GM21737 (cell line): Measurements from ENCODE around the gene C2orf92.

Experiments used
- ATAC-seq: cut with Tn5 transposase; IDR thresholded peaks from one replicate; pipeline ENCODE4 v1.9.1; 2021; ENCODE audit warnings: mild to moderate bottlenecking, moderate library complexity; ENCODE audit not compliant: unreplicated experiment

Gene C2orf92

DNA sequence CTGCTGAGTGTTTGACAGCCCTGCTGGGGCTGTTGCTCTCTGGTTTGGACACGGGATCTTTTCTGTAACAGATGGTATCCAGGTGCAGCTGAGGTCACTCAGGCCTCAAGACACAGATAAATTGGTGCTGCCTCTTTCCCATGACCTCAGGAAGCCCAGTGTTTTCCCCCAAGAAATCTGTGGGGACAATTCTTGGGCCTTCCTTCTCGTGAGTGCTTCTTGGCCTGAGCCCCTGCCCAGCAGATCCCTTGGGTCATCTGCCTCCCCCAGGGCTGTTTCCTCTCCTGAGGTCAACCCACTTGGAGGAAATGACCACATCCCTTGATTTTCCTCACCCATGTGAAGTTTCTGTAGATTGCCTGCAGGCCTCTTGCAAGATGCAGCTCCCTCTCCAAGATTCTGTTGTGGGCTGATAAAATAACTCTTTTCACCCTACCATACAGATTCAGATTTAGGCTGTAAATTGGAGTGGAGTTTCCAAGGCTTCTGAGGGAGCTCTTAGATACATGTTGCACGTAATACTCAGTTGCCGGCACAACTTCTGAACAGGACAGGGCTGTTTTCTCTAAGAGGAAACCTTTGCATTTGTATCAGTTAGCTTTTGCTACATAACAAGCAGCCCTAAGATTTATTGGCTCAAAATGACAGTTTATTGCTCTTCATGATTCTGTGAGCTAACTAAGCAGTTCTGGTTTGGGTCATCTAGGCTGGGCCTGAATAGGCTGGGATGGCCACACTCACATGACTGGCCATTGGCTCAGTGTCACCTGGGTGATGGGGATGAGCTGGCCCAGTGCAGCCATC is 57.0 kb downstream of the C2orf92 start:
- no peak for ATAC-seq

DNA sequence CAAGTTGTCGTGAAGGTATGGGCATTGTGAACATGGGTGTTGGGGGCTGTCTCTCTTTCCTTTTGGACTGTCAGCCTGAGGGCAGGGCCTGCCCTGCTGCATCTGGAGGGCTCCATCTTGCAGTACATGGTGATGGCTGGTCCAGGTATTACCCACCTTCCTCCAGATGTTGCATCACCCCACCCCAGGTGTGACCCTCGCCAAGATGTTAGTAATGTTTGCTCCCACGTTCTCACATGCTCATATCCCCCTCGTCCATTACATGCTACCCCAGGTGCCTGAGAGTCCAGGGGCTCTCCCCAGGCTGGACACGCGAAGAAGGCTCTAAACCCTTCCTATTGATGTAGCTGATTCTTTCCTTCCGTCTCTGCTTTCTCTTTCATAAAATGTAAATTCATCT is 57.8 kb downstream of the C2orf92 start:
- no peak for ATAC-seq

DNA sequence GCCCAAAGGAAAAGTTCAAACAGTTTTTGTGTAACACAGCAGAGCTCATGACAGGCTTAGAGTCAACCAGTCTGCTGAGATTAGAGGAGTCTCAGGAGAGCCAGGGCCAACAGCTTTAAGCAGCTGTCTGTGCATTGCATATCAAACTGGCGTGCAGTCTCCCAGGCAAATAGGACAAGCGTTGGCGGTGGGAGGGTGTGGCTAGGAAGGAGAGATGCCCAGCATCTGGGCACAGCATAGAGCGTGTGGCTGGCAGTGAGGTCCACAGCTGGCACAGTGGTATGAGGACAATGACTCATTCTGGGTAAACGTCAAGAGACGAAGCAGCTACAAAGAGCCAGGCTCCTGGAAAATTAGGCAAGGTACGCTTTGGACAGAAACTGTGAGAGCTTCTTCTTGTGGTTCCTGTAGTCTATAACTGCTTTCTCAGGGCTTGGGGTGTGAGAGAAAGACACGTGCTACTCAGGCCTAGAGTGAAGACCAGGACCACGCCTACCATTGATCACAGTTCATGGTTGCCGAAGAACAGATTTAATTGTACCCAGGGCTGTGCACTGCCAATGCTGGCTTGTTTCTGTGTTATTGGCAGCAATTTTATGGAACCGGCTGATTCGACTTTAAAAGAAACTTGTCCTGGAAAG is 58.7 kb downstream of the C2orf92 start:
- no peak for ATAC-seq

DNA sequence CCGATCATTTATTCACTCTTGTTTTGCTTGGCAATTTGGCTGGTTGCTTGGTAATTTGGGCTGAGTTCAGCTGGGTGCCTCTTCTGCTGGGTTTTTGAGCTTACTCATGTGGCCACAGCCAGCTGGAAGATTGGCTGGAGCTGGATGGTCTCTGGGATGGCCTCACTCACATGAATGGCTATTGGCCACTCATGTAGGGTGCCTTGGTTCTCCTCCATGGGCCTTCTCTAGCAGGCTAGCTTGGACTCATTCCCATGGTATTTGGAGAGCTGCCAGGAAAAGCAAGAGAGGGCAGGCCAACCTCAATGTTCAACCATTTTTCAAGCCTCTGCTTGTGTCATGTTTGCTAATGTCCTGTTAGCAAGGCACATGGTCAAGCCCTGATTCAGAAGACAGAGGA is 60.7 kb downstream of the C2orf92 start:
- no peak for ATAC-seq

DNA sequence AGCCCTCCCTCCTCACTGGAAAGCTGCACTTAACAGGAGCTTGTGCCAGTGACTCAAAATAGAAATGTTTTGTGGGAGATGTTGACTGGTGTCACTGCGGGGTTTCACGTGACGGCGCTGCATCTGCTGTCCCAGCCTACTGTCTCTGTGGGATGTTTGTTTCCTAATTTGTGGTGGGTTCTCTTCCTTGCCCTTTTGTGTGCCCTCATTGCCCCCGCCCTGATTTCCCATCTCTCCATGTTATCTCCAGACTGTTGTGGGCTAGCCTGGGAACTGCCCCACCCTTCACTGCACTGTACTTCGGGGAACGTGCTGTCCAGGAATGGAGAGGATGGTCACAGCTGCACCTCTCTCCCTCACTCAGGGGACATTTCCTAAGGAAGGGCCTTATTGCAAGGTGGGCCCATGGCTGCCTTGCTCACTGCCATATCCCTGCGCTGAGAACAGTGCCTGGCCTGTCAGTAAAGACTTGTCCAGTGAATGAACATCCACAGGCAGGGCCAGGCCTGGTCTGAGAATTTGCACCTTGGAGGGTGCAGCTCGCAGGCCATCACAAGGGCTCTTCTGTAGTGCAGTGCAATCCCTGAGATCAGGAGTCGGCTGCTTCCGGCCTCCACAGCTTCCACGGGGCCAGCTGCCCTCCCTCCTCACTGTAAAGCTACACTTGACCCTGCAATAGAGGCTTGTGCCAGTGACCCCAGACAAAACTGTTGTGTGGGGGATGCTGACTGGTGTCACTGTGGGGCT is 61.9 kb downstream of the C2orf92 start:
- ATAC-seq = no peak

DNA sequence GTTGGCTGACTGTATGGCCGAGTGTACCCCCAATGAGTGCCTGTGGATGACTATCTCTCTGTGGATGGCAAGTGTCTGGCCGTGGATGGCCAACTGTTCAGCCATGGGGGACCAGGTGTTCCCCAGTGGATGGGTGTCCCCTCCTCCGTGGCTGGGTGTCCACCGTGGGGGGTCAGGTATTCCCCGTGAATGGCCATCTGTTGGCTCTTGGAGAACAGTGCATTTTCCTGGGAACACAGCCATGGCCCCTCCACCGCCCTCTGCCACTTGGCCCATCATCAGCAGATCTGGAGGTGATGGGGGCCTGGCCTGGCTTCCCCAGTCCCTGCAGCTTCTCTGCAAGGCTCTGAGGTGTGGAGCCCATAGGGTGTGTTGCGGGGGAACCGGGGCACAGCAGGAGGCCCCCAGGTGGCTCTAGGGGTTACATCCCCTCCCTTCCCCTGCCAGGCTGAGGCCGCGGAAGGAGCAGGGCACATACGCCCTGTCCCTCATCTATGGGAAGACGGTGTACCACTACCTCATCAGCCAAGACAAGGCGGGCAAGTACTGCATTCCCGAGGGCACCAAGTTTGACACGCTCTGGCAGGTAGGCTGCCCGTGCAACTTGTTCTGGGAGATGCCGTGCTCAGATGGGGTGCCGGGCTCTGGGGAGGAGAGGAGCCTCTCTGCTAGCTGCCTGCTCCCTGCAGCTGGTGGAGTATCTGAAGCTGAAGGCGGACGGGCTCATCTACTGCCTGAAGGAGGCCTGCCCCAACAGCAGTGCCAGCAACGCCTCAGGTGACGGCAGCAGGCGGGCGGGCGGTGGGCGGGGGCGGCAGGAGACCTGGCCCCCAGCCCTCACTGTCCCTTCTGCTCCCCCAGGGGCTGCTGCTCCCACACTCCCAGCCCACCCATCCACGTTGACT is 63.2 kb downstream of the C2orf92 start:
- no peak for ATAC-seq

DNA sequence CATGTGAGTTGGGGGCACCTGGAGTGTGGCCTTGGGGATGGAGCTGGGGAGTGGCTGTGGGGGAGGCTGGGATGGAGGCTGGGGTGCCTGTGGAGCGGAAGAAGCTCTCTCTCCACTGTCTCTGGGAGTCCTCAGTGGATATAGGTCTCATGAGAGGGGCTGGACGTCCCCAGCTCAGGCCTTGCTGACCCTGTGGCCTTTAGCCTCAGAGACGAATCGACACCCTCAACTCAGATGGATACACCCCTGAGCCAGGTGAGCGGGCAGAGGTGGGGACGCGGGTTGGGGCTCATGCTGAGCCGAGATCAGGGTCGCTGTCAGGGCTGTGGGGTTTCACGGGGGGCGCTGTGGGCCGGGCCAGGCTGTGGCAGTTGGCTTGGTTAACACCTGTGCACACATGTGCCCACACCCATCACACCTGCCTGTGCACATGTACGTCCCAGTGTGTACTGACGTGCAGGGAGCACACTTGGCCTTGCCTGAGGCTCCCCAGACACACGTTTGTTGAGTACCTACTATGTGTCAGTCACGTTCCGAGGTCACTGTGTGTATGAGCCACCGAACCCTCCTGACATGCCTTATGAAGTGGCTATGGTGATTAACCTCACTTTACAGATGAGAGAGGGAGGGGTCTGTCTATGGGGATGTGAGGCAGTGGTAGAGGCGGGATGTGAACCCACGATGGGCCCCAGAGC is 64.0 kb downstream of the C2orf92 start:
- ATAC-seq = no peak

DNA sequence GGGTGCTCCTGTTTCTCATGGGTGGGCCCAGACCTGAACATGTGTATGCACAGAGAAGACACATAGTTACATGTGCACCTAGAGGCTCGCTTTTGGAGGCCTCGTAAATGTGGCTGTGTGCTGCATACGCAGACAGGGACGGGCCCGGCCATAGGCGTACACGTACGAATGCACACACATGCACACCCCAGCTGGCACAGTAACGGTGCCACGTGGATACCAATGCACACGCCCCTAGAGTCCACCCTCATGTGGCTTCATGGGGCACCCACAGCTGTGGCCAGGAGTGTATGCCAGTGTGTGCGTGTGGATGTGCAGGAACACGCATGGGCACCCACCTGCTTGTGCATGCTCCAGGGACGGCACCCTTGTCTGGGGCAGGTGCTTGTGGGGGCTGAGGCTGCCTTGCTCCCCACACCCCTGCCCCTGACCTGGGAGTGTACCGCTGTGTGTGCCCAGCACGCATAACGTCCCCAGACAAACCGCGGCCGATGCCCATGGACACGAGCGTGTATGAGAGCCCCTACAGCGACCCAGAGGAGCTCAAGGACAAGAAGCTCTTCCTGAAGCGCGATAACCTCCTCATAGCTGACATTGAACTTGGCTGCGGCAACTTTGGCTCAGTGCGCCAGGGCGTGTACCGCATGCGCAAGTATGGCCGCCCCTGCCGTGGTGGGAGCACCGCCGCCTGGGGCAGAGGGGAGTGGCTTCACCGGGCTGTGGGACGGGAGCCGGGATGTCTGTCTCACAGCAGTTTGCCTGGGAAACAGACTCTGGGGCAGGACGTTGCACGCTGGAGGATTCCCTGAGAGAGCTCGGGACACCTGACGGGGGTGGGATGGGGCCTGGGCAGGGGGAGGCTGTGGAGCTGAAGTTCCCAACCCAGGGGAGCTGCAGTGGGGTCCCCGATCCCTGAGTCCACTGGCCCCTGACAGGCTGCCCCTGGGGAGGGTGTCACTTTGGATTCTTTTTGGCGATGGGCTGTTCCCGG is 64.8 kb downstream of the C2orf92 start:
- no peak for ATAC-seq

DNA sequence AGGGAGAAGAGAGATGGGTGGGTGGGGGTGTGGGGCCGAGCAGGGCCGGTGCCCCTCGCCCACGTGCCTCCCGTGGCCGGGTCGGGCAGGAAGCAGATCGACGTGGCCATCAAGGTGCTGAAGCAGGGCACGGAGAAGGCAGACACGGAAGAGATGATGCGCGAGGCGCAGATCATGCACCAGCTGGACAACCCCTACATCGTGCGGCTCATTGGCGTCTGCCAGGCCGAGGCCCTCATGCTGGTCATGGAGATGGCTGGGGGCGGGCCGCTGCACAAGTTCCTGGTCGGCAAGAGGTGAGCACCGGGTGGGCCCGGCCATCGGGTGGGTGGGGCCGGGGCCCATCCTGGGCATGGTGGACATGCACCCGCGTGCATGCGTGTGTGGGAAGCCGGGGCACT is 65.6 kb downstream of the C2orf92 start:
- ATAC-seq = no peak

DNA sequence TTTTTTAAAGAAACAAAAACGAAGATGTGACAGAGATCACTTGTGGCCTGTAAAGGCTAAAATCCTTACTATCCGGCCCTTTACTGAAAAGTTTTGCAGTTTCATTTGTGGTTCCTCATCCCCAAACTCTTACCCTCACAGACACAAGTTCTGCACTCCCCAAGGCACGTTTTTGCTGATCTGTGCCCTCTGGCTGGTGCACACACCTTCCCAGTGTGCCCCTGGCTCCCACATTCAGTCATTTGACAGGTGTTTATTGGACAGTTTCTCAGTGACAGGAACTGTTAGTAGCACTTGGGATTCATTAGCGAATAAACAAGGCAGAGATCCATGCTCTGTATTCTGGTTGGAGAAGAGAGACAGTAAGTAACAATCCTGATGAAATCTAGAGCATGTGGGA is 66.7 kb downstream of the C2orf92 start:
- no peak for ATAC-seq

DNA sequence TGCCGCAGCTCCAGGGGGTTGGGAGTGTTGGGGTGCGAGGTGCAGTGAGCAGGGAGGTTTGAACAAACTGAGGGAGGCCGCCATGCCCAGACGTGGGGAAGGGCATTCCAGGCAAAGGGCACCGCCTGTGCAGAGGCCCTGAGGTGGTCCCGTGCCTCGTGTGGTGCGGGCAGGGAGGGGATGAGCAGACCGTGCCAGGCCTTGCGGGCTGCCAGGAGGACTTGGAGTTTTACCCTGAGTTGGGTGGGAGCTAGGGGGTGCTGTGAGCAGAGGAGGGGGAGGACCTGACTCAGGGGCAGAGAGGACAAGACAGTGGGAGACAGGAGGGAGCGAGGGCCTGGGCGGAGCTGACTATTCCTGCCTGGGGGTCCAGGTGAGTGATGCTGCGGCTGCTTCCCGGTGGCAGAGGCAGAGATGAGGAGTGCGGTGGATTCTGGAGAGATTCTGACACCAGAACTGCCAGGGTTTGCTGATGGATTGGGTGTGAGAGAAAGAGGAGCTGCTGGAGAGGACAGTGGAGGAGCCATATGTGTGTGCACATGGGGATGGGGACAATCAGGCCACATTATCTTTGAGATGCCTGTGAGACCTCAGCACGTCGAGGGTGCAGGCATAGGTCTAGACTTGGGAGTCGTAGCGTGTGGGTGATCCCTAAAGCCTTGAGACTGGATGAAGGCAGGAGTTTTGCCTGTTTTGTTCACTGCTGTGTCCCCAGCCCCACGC is 67.3 kb downstream of the C2orf92 start:
- no peak for ATAC-seq

DNA sequence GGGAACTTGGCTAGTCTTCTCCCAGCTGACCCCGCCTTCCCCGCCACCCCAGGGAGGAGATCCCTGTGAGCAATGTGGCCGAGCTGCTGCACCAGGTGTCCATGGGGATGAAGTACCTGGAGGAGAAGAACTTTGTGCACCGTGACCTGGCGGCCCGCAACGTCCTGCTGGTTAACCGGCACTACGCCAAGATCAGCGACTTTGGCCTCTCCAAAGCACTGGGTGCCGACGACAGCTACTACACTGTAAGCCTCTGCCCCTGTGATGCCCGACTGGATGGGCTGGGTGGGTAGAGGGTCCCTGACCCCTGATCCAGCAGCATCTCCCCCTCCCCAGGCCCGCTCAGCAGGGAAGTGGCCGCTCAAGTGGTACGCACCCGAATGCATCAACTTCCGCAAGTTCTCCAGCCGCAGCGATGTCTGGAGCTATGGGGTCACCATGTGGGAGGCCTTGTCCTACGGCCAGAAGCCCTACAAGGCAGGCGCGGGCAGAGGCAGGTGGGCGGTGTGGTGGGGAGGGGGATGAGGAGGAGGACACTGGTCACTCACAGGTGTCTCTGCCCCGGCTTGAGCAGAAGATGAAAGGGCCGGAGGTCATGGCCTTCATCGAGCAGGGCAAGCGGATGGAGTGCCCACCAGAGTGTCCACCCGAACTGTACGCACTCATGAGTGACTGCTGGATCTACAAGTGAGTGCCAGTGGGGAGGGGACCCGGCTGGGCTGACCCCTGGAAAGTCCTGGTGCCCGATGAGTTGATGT is 68.1 kb downstream of the C2orf92 start:
- ATAC-seq = no peak

DNA sequence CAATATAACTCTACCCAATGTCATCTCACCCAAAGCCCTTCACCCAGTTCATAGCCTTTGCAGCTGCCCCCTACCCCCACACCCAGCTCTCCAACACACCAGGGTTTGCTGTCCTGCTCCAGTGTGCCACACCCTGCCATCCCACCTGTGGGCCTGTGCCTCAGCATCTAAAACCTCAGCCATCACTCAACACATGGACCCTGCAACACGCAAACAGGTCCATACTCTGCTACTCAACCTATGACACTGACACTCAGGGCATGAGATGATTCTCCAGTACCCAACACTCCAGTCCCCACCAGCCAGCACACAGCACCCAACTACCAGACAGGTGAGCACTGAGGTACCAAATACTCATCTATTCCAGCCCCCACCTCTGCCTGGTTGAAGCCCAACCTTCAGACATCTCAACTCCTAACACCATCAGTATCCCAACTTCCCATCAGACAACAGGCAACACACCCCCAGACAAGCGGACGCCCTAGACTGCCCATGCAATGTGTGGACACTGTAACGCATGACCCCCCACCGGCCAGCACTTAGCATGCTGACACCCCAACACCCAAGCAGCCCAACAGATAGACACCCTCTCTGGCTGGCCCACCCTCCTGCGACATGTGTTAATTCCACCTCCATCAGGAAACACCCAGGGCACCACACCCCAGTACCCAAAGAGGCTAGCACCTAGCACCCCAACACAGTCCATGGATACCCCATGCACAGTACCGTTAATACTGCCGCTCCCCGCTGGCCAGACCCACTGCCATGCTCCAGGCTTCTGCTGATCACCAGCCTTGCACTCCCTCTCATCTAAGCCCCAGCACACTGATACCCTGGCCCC is 68.9 kb downstream of the C2orf92 start:
- ATAC-seq = no peak

DNA sequence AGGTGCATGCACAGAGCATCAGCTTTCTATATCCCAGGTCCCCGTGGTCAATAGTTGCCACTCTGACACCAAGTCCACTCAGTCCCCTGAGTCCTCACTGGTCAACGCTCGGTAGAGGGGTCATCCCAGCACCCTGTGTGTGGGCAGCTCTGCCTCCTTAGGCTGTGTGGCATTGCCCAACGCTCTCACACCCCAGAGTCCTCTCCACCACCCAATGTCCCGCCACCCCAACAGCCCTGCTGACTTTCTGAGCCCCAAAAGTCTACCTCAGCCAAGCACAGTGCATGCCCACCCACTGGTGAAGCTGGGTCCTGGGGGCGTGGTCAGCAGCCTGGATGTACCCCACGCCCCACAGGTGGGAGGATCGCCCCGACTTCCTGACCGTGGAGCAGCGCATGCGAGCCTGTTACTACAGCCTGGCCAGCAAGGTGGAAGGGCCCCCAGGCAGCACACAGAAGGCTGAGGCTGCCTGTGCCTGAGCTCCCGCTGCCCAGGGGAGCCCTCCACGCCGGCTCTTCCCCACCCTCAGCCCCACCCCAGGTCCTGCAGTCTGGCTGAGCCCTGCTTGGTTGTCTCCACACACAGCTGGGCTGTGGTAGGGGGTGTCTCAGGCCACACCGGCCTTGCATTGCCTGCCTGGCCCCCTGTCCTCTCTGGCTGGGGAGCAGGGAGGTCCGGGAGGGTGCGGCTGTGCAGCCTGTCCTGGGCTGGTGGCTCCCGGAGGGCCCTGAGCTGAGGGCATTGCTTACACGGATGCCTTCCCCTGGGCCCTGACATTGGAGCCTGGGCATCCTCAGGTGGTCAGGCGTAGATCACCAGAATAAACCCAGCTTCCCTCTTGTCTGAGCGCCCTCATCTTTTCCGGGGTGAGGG is 69.7 kb downstream of the C2orf92 start:
- ATAC-seq = no peak

DNA sequence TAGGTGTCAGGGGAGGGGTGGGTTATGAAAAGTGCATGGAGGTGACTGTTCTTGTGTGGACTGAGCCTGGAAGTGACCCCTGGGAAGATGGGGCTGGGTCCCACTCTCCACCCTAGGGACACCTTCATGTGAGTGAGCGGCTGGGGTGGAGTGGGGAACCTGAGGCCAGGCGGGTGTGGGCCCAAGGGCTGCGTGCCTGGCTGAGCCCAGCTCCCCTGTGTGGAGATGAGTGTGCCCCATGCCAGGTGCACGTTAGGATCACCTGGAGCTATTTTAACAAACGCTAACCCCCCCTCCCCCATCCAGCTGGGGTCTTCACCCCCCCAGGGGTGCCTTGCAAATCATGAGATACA is 70.4 kb downstream of the C2orf92 start:
- ATAC-seq = no peak

DNA sequence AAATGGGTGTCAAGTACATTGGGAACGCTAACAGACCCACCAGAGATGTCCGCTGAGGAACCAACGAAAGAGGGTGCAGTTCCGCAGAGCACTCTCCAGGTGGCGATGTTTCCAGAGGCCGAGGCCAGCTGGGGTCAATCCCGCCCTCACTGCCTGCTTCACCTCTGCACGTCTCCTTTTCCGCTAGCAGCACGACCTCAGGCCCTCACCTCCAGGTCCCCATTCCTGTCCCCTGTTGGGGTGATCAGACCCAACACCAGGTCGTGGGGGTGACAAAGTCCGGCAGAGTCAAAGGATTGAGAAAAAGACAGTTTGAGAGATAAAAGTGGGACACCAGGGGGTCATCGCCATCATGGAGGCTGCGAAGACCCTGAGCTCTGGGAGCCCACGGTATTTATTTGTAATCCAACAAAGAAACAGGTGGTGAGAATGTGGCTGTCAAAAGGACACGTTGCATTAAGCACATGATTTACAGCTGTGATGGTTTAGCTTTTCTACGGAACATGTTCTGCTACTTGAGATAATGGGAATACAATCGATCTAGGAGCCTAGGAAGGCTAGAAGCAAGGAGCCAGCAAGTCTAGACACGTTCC is 71.2 kb downstream of the C2orf92 start:
- ATAC-seq = no peak
